Tibial nerve (tissue), 4 donors: ENCODE measurements around the gene LAMC3. TPM values are rescaled to one million over a fixed set of nuclear protein-coding genes. Genes with fewer than 3 reads are reported as not detected.

Experiments
- DNase-seq, 2 donors: peaks; one replicate each; pipeline ENCODE4 v3.0.0-alpha.2; 2019; ENCODE audit warnings: low spot score in 2 of 2
- H3K27ac ChIP-seq, 4 donors: fragments of 200-600 bp; sonication (generic) in 3 of 4; one replicate each; pipeline ENCODE4 v1.5.1; 2017 to 2019; ENCODE audit warnings: mild to moderate bottlenecking in 1 of 4
- H3K27me3 ChIP-seq, 2 donors: fragments of 200-600 bp; sonication (generic) in 1 of 2; one replicate each; pipeline versions ENCODE4 v1.5.1 to v1.6.0; 2017 to 2019
- H3K36me3 ChIP-seq, 3 donors: fragments of 200-600 bp; sonication (generic); one replicate each; pipeline ENCODE4 v1.5.1; 2018 to 2019
- H3K4me1 ChIP-seq, 4 donors: fragments of 200-600 bp; sonication (generic) in 3 of 4; one replicate each; pipeline ENCODE4 v1.5.1; 2017 to 2019
- H3K4me3 ChIP-seq, 4 donors: fragments of 200-600 bp; sonication (generic) in 3 of 4; one replicate each; pipeline ENCODE4 v1.5.1; 2017 to 2019; ENCODE audit warnings: mild to moderate bottlenecking in 1 of 4, moderate library complexity in 1 of 4
- H3K9me3 ChIP-seq, 4 donors: fragments of 200-600 bp; sonication (generic) in 3 of 4; one replicate each; pipeline ENCODE4 v1.5.1; 2017 to 2019
- EP300 ChIP-seq, 2 donors: sonication (generic); formaldehyde crosslinking; IDR thresholded peaks; one replicate each; pipeline ENCODE4 v1.6.1; 2017; ENCODE audit warnings: antibody characterized with exemption in 2 of 2, mild to moderate bottlenecking in 1 of 2
- POLR2A ChIP-seq, 2 donors: fragments of 450-650 bp; IDR thresholded peaks; one replicate each; pipeline ENCODE4 v1.6.1; 2017; ENCODE audit warnings: antibody characterized with exemption in 2 of 2, mild to moderate bottlenecking in 2 of 2, moderate library complexity in 2 of 2
- whole genome bisulfite sequencing, 2 donors: methylation state at CpG; one replicate each; pipeline ENCODE4 v1.1.5; 2018; 5-methylcytosine and 5-hydroxymethylcytosine counted together
- total RNA-seq, 4 donors: library from RNA; depleted of rRNA; stranded (reverse); fragments of >200 nt; gene quantifications; one replicate each; pipeline ENCODE4 v1.1.0, GENCODE V29; 2016
- TF ChIP-seq, protein P1 (sequence below), 5 experiments: fragments of 200-600 bp in 3 of 5; fragments of 450-650 bp in 2 of 5; sonication (generic) in 3 of 5; IDR thresholded peaks; one replicate each; pipeline ENCODE4 v1.5.1; 2016 to 2019; ENCODE audit warnings: antibody characterized with exemption in 5 of 5, mild to moderate bottlenecking in 3 of 5, moderate library complexity in 2 of 5

The LAMC3 gene
- total RNA-seq, 4 donors from 2014 or later, result 0.21 to 1.6 TPM; not detected in 2

DNA sequence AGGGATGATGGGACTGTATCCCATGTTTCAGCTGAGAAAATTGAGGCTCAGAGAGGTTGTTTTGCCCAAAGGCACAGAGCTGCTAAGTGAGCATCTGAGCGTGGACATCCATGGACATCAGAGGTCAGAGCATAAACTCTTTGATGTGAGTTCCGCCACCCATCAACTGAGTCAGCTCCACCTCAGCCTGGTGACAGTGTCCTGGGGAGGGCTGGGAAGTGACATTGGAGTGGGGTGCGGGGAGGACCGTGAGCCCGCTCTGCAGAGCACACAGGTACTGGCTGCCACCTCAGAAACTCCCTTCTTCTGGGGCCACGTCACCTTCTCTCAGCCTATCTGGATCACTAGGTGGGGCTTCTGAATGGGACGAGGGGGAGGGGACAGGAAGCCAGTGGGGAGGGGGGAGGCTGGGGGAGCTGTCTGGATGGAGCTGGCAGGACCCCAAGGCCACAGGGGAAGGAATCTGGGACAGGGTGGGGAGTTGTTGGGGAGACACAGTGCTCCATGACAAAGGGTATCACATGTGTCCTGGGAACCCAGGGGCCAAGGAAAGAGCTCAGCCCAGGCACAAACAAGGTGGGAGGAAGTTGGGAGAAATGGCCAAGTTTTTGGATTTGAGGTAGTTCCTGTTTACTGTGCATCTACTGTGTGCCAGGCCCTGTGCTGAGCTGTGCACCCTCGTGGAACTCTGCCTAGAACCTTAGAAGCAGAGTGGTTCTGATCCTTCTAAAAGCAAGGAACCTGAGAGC lies 2.5 kb downstream of the LAMC3 start:
- H3K9me3 ChIP-seq, result no peaks in the 10 kb centered on the region
- no peak overlapping the region for H3K27ac ChIP-seq
- peaks cover 0 to 71% of the 10 kb centered on the region in 2 donors for H3K27me3 ChIP-seq
- WGBS, 2 donors, result 68 to 82% methylated on average over 8 of the region's 8 CpGs
- TF ChIP-seq EP300 (IDR thresholded peaks at IDR 0.05) (no peak), POLR2A (IDR thresholded peaks at IDR 0.05) (no peak)
- TF ChIP-seq, protein P1, sequence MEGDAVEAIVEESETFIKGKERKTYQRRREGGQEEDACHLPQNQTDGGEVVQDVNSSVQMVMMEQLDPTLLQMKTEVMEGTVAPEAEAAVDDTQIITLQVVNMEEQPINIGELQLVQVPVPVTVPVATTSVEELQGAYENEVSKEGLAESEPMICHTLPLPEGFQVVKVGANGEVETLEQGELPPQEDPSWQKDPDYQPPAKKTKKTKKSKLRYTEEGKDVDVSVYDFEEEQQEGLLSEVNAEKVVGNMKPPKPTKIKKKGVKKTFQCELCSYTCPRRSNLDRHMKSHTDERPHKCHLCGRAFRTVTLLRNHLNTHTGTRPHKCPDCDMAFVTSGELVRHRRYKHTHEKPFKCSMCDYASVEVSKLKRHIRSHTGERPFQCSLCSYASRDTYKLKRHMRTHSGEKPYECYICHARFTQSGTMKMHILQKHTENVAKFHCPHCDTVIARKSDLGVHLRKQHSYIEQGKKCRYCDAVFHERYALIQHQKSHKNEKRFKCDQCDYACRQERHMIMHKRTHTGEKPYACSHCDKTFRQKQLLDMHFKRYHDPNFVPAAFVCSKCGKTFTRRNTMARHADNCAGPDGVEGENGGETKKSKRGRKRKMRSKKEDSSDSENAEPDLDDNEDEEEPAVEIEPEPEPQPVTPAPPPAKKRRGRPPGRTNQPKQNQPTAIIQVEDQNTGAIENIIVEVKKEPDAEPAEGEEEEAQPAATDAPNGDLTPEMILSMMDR (IDR thresholded peaks at IDR 0.05), result no peak
- H3K4me3 ChIP-seq, result no peak overlapping the region
- H3K4me1 ChIP-seq, result peaks cover 0 to 9% (median 0%) of the 10 kb centered on the region in 4 donors
- H3K36me3 ChIP-seq, result no peaks in the 10 kb centered on the region
- DNase-seq, result no peak

- TF ChIP-seq, protein P1 (IDR thresholded peaks at IDR 0.05), result no peak
- TF ChIP-seq POLR2A (IDR thresholded peaks at IDR 0.05), result no peak
- TF ChIP-seq EP300 (IDR thresholded peaks at IDR 0.05), result no peak
- no peaks in the 10 kb centered on the region for H3K9me3 ChIP-seq
- no peaks in the 10 kb centered on the region for H3K36me3 ChIP-seq
- 49 to 58% methylated on average over 6 of the region's 6 CpGs for whole genome bisulfite sequencing, 2 donors
- no peak overlapping the region for H3K27ac ChIP-seq
- peaks cover 0 to 73% of the 10 kb centered on the region in 2 donors for H3K27me3 ChIP-seq
- DNase-seq, result no peak
- H3K4me1 ChIP-seq, result peaks cover 0 to 9% (median 0%) of the 10 kb centered on the region in 4 donors
- H3K4me3 ChIP-seq, result no peak overlapping the region
Measured at GRCh38 chr9:131012023-131012334, 3.0 kb downstream of the LAMC3 start.

DNA sequence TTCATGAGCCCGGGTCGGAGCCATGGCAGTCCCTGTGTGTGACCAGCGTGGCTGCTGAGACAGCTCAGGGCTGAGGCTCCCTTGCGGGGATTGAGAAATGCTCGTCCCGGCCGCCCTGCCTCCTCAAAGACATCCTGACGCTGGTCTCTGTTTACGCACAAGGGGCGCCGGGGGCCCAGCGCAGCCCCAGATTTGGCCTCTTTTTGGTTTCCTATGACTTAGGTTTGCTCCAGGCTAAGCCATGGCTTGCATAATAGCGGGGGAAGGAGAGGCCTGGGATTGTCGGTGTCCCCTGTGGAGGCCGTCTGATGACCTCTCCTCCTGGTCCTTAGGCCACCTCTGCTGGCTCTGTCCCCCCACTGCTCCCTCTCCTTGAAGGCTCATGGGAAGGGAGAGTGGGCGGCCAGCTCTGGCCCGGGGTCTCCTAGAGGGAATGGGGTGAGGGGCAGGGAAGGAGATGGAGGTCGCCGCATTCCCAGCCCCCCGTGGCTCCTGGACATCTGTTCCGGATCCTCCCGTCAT lies 3.5 kb downstream of the LAMC3 start:
- no peak for TF ChIP-seq POLR2A (IDR thresholded peaks at IDR 0.05)
- no peak for TF ChIP-seq EP300 (IDR thresholded peaks at IDR 0.05)
- TF ChIP-seq, protein P1 (IDR thresholded peaks at IDR 0.05), result no peak
- 42 to 49% methylated on average over 16 to 19 of the region's 22 CpGs for WGBS, 2 donors
- no peak overlapping the region for H3K4me3 ChIP-seq
- peaks cover 0 to 71% of the 10 kb centered on the region in 2 donors for H3K27me3 ChIP-seq
- no peak for DNase-seq
- no peaks in the 10 kb centered on the region for H3K36me3 ChIP-seq
- peaks cover 0 to 9% (median 0%) of the 10 kb centered on the region in 4 donors for H3K4me1 ChIP-seq
- H3K9me3 ChIP-seq, result no peaks in the 10 kb centered on the region
- H3K27ac ChIP-seq, result no peak overlapping the region

DNA sequence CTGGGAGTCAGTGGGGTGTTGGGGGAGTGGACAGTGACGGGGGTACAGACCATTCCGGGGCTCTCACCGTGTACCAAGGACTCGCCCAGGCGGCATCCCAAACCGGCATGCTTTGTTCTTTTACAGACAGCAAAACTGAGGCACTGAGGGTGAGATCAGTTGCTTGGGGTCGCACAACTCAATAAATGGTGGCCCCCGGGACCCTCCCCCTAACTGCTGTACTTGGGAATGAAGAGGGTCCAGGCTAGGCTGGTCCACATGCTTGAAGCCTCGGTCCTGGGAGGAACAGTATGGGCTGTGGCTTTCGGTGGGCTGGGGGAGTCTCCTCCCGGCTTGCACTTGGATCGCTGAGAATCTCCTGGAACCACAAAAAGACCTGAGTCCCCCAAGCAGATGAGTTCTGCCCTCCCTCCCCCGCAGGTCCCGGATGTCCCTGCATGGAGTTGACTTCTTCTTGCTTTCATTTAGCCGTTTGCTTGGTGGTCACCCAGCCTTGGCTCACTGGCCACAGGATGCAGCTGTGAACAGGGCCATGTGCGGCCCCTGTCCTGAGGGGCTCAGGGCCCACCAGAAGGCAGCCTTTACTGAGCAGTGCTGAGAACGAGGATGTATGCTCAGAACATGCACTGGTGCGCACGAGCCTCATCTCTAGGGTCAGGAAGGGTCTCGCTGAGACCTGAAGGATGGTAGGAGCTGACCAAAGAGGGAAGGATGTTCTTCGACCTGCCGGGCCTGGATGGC lies 4.2 kb downstream of the LAMC3 start:
- no peak overlapping the region for H3K4me3 ChIP-seq
- peaks cover 0 to 9% (median 0%) of the 10 kb centered on the region in 4 donors for H3K4me1 ChIP-seq
- 75 to 82% methylated on average over 20 to 22 of the region's 22 CpGs for WGBS, 2 donors
- H3K9me3 ChIP-seq, result no peaks in the 10 kb centered on the region
- TF ChIP-seq, protein P1 (IDR thresholded peaks at IDR 0.05), result no peak
- TF ChIP-seq POLR2A (IDR thresholded peaks at IDR 0.05), result no peak
- no peak for TF ChIP-seq EP300 (IDR thresholded peaks at IDR 0.05)
- no peak overlapping the region for H3K27ac ChIP-seq
- no peaks in the 10 kb centered on the region for H3K36me3 ChIP-seq
- no peak for DNase-seq
- H3K27me3 ChIP-seq, result peaks cover 0 to 66% of the 10 kb centered on the region in 2 donors
